Caco-2 (cell line): Measurements from ENCODE around the gene THADA. TPM values are rescaled to one million over a fixed set of nuclear protein-coding genes. Genes with fewer than 3 reads are reported as not detected.

Experiments used
- BruUV-seq: library from RNA; stranded (reverse); fragments of 400-500 nt; replicated peaks from 2 replicates; lab custom pipeline; 2021; lab: Mats Ljungman, UMichigan
- CTCF ChIA-PET: fragments of 300-600 bp; sonication (Branson Sonifier 250); formaldehyde crosslinking; loops from one replicate; lab custom pipeline; 2022; ENCODE audit warnings: antibody characterized with exemption; lab: Charles Lee
- POLR2A ChIA-PET: fragments of 300-600 bp; sonication (Branson Sonifier 250); formaldehyde crosslinking; loops from one replicate; lab custom pipeline; 2022; ENCODE audit warnings: antibody characterized with exemption; lab: Charles Lee
- DNase-seq, 2 experiments: peaks; one replicate each; pipeline versions ENCODE4 v3.0.0 to v3.0.0-alpha.2; 2020 to 2022
- H3K27me3 ChIP-seq: replicated peaks from 2 replicates; pipeline ENCODE4 v1.6.0; 2011; ENCODE audit warnings: low read length; ENCODE audit not compliant: control insufficient read depth, insufficient read depth
- H3K36me3 ChIP-seq: 2 replicates; pipeline ENCODE4 v1.5.1; 2011; ENCODE audit warnings: low read length; ENCODE audit not compliant: control insufficient read depth, insufficient read depth
- H3K4me1 ChIP-seq: fragments of 250-450 bp; sonication (Bioruptor Pico); 2 replicates; pipeline ENCODE4 v1.5.1; 2020; ENCODE audit warnings: mild to moderate bottlenecking
- H3K4me3 ChIP-seq: 2 replicates; pipeline ENCODE4 v1.5.1; 2011; ENCODE audit warnings: low read depth, mild to moderate bottlenecking, control low read depth, low read length
- H3K9me3 ChIP-seq: fragments of 250-450 bp; sonication (Bioruptor Pico); 2 replicates; pipeline ENCODE4 v1.5.1; 2020; ENCODE audit warnings: mild to moderate bottlenecking, moderate library complexity
- H3K27ac Mint-ChIP-seq: one replicate; pipeline ENCODE4 v1.8.0; 2022; ENCODE audit warnings: mixed read lengths; ENCODE audit not compliant: unreplicated experiment
- H3K27me3 Mint-ChIP-seq: one replicate; pipeline ENCODE4 v1.8.0; 2022; ENCODE audit warnings: mixed read lengths; ENCODE audit not compliant: insufficient read depth, unreplicated experiment
- H3K36me3 Mint-ChIP-seq: one replicate; pipeline ENCODE4 v1.8.0; 2022; ENCODE audit warnings: mild to moderate bottlenecking, mixed read lengths; ENCODE audit not compliant: insufficient read depth, unreplicated experiment
- H3K4me1 Mint-ChIP-seq: one replicate; pipeline ENCODE4 v1.8.0; 2022; ENCODE audit warnings: low read depth, mixed read lengths; ENCODE audit not compliant: unreplicated experiment
- H3K4me3 Mint-ChIP-seq: one replicate; pipeline ENCODE4 v1.8.0; 2022; ENCODE audit warnings: mild to moderate bottlenecking, moderate library complexity, mixed read lengths; ENCODE audit not compliant: unreplicated experiment
- H3K9me3 Mint-ChIP-seq: one replicate; pipeline ENCODE4 v1.8.0; 2022; ENCODE audit warnings: mixed read lengths; ENCODE audit not compliant: unreplicated experiment
- intact Hi-C: fragments of 100-400 bp; cut with micrococcal nuclease; formaldehyde crosslinking; loops from one replicate; pipeline ENCODE4 v1.10.0; 2022; ENCODE audit not compliant: unreplicated experiment
- total RNA-seq: library from RNA; stranded (reverse); gene quantifications from 2 replicates; pipeline ENCODE4 v1.2.3, GENCODE V29; 2022
- TF ChIP-seq, protein P1 (sequence below), 2 experiments: fragments of 200-600 bp in 1 of 2; IDR thresholded peaks; 1 replicate in 1 of 2; 2 replicates in 1 of 2; pipeline versions ENCODE4 v1.5.1 to v1.8.0; 2011 to 2022; ENCODE audit warnings: antibody characterized with exemption in 1 of 2, control low read depth in 1 of 2, inconsistent platforms in 1 of 2, low read depth in 1 of 2, low read length in 1 of 2, mild to moderate bottlenecking in 1 of 2, moderate library complexity in 1 of 2; ENCODE audit not compliant: insufficient read depth in 1 of 2, severe bottlenecking in 1 of 2, unreplicated experiment in 1 of 2

THADA gene
- total RNA-seq, 1 experiment from 2014 or later = 33.8 TPM

DNA sequence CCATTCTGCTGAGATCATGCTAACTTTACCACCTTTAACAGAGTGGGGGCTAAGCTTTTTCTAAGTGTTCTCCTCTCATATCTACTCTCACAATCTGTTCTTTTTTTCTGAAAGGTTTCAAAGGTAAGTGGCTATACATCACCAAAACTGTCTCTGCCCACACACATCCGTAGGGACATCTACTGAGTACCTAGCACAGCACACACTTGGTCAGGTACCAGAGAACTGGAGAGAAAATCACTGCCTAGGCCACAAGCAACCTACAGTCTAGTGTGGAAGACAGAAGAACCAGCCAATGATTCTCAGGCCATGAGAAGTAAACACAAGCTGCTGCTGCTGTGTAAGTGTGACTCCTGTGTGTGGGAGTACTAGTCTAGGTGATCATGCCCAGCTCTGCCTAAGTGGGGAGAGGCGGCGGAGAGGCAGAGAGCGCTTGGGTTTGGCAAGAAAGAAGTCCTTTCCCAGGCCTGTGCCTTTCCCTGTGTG lies 193.3 kb downstream of the THADA start:
- H3K27ac Mint-ChIP-seq = no peak overlapping the region
- CTCF ChIA-PET = no interaction called here

GRCh38 chr2:43402002-43402401 lies 193.8 kb downstream of the THADA start:
- H3K4me1 ChIP-seq = peaks cover 36% of the 10 kb centered on the region
- H3K4me3 ChIP-seq = no peak overlapping the region
- Mint-ChIP-seq H3K9me3 (no peaks in the 10 kb centered on the region), H3K27me3 (no peaks in the 10 kb centered on the region), H3K4me1 (peaks cover 37% of the 10 kb centered on the region), H3K27ac (no peak overlapping the region), H3K36me3 (peaks cover 8% of the 10 kb centered on the region), H3K4me3 (no peak overlapping the region)
- ChIA-PET CTCF (interaction anchor here (1.4 kb wide), 1 partner anchor 12 kb away, joined by 4 read pairs; no protein-coding TSS in a partner anchor), POLR2A (interaction anchor here (0.7 kb wide), 1 partner anchor 174 kb away, joined by 3 read pairs; no protein-coding TSS in a partner anchor)
- TF ChIP-seq, protein P1, sequence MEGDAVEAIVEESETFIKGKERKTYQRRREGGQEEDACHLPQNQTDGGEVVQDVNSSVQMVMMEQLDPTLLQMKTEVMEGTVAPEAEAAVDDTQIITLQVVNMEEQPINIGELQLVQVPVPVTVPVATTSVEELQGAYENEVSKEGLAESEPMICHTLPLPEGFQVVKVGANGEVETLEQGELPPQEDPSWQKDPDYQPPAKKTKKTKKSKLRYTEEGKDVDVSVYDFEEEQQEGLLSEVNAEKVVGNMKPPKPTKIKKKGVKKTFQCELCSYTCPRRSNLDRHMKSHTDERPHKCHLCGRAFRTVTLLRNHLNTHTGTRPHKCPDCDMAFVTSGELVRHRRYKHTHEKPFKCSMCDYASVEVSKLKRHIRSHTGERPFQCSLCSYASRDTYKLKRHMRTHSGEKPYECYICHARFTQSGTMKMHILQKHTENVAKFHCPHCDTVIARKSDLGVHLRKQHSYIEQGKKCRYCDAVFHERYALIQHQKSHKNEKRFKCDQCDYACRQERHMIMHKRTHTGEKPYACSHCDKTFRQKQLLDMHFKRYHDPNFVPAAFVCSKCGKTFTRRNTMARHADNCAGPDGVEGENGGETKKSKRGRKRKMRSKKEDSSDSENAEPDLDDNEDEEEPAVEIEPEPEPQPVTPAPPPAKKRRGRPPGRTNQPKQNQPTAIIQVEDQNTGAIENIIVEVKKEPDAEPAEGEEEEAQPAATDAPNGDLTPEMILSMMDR (IDR thresholded peaks at IDR 0.05; ENCODE audit: insufficient read depth in 1 of 2, low read depth in 1 of 2, low read length in 1 of 2, severe bottlenecking in 1 of 2, unreplicated experiment in 1 of 2) = no peak
- no TSS peak for BruUV-seq
- no peaks in the 10 kb centered on the region; the same call in 1 of the 2 replicates for H3K36me3 ChIP-seq
- no peaks in the 10 kb centered on the region for H3K27me3 ChIP-seq
- H3K9me3 ChIP-seq = no peaks in the 10 kb centered on the region
- intact Hi-C loops = no loop called here
- DNase-seq = no peak

More for the DNA sequence above, 193.3 kb downstream of the THADA start:
- H3K4me3 Mint-ChIP-seq = no peak overlapping the region
- H3K4me1 ChIP-seq = peaks cover 31% of the 10 kb centered on the region
- no peaks in the 10 kb centered on the region; the same call in 1 of the 2 replicates for H3K36me3 ChIP-seq
- DNase-seq = no peak
- H3K9me3 ChIP-seq = no peaks in the 10 kb centered on the region
- no TSS peak for BruUV-seq
- POLR2A ChIA-PET = no interaction called here
- no peaks in the 10 kb centered on the region for H3K27me3 Mint-ChIP-seq
- H3K36me3 Mint-ChIP-seq = peaks cover 6% of the 10 kb centered on the region
- TF ChIP-seq, protein P1 (IDR thresholded peaks at IDR 0.05; ENCODE audit: insufficient read depth in 1 of 2, low read depth in 1 of 2, low read length in 1 of 2, severe bottlenecking in 1 of 2, unreplicated experiment in 1 of 2) = no peak
- peaks cover 33% of the 10 kb centered on the region for H3K4me1 Mint-ChIP-seq
- no peak overlapping the region for H3K4me3 ChIP-seq
- no peaks in the 10 kb centered on the region for H3K9me3 Mint-ChIP-seq
- intact Hi-C loops = no loop called here
- no peaks in the 10 kb centered on the region for H3K27me3 ChIP-seq

DNA sequence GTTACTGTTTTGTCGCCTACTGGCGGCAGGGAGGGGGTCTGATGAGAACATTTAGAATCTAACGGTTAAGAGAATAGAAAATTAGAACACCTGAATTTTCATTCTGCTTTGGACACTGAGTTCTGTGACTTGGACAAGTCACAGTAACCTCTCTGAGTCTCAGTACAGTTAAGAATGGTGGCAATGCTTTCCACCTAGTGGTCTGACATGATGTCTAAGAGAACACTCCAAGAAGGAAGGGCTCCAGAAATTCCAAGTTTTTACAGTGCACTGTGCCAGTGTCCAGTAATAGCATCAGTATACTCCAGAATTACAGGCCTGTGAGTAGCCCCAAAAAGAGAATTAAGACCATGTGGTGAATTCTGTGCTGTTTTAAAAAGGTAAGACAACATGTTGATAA lies 195.3 kb downstream of the THADA start:
- BruUV-seq = no TSS peak
- ChIA-PET CTCF (interaction anchor here (1.4 kb wide), 1 partner anchor 11 kb away, joined by 4 read pairs; no protein-coding TSS in a partner anchor), POLR2A (no interaction called here)
- DNase-seq = no peak
- Histone ChIP-seq H3K4me3 (no peak overlapping the region), H3K4me1 (peaks cover 44% of the 10 kb centered on the region), H3K27me3 (no peaks in the 10 kb centered on the region), H3K36me3 (peaks cover 4% of the 10 kb centered on the region), H3K9me3 (no peaks in the 10 kb centered on the region)
- Mint-ChIP-seq H3K27me3 (no peaks in the 10 kb centered on the region), H3K4me3 (no peak overlapping the region), H3K4me1 (peaks cover 37% of the 10 kb centered on the region), H3K36me3 (peaks cover 8% of the 10 kb centered on the region), H3K27ac (no peak overlapping the region), H3K9me3 (no peaks in the 10 kb centered on the region)
- TF ChIP-seq, protein P1 (IDR thresholded peaks at IDR 0.05; ENCODE audit: insufficient read depth in 1 of 2, low read depth in 1 of 2, low read length in 1 of 2, severe bottlenecking in 1 of 2, unreplicated experiment in 1 of 2) = no peak
- intact Hi-C loops = no loop called here
